SH-SY5Y (cell line): ENCODE results near the gene RBPJ.

Source experiments
- GATA2 ChIP-seq: IDR thresholded peaks from 2 replicates; pipeline ENCODE4 v1.6.1; 2011; ENCODE audit warnings: mild to moderate bottlenecking, low read depth, low read length
- GATA3 ChIP-seq: IDR thresholded peaks from 2 replicates; pipeline ENCODE4 v1.6.1; 2011; ENCODE audit warnings: low read depth, mild to moderate bottlenecking, low read length, moderate library complexity

Gene RBPJ

GRCh38 chr4:26478330-26478729 lies 157.5 kb downstream of the RBPJ start:
- TF ChIP-seq GATA3, result no peak
- no peak for TF ChIP-seq GATA2

- no peak for TF ChIP-seq GATA2
- TF ChIP-seq GATA3, result no peak
These were observed 162.0 kb downstream of the RBPJ start for GRCh38 chr4:26482508-26483462.

GRCh38 chr4:26484032-26484515 lies 163.3 kb downstream of the RBPJ start:
- no peak for TF ChIP-seq GATA3
- no peak for TF ChIP-seq GATA2

- TF ChIP-seq GATA2 (no peak), GATA3 (no peak)
These were observed 163.7 kb downstream of the RBPJ start for GRCh38 chr4:26484516-26484915.
